ENCODE results near the gene ALOX15. TPM values are rescaled to one million over a fixed set of nuclear protein-coding genes. Genes with fewer than 3 reads are reported as not detected.
A peak's percentile ranks its signal among the peaks of the same experiment; 100 is the strongest.
"Not testable (repeated sequence)": the region's sequence is repeated elsewhere in the genome, so short reads cannot be mapped to it uniquely, and the experiment has no call there.

Gene ALOX15
- 0.81 TPM in 1 of 2 replicates, not detected in the other for total RNA-seq (2014; rRNA removed)
- Bru-seq, nascent RNA = percentile 17 among the genes with signal in this experiment
- percentile 34 among the genes with signal in this experiment for BruChase-seq, experiment 1, labeled RNA remaining after a 6-hour chase
- percentile 20 among the genes with signal in this experiment for BruChase-seq, experiment 2, labeled RNA remaining after a 2-hour chase
- long read RNA-seq = 0 reads

- peaks cover 5% of the 10 kb centered on the region; the same call in 1 of the 2 replicates for H3K4me1 ChIP-seq (ENCODE audit: insufficient read depth, low read length)
- H3K27me3 ChIP-seq (ENCODE audit: low read length) = peaks cover 20% of the 10 kb centered on the region
- no peaks in the 10 kb centered on the region for H3K79me2 ChIP-seq (ENCODE audit: low read length)
- no peaks in the 10 kb centered on the region for H3K36me3 ChIP-seq (ENCODE audit: low read depth, low read length)
- no peaks in the 10 kb centered on the region for H3K9me2 ChIP-seq (replicated peaks; ENCODE audit: low read length)
- ChIA-PET CTCF (no interaction called here), POLR2A (ENCODE audit: unreplicated experiment) (no interaction called here)
- ATAC-seq = no peak
- intact Hi-C loops (cut with micrococcal nuclease) = no loop called here
- TF ChIP-seq CTCF (conservative IDR thresholded peaks at IDR 0.05; ENCODE audit: low read depth, low read length) (no peak), EZH2 (IDR thresholded peaks at IDR 0.05; ENCODE audit: low read length, unreplicated experiment) (peak; percentile 58), EZH2phosphoT487 (IDR thresholded peaks at IDR 0.05; ENCODE audit: borderline replicate concordance, low read length) (peak; percentile 22; the same call in 1 of the 2 replicates)
- no peaks in the 10 kb centered on the region for H4K20me1 ChIP-seq (ENCODE audit: low read length)
- BruUV-seq (replicated peaks) = no TSS peak
- H3K4me2 ChIP-seq (ENCODE audit: low read length) = peak within 1 kb of the TSS; percentile 26; the same call in 1 of the 2 replicates
- H3F3A ChIP-seq (ENCODE audit: low read length, unreplicated experiment) = no peaks in the 10 kb centered on the region
- no peak within 1 kb of the TSS for H2AFZ ChIP-seq (ENCODE audit: low read length)
- no peaks in the 10 kb centered on the region for H3K9me3 ChIP-seq (ENCODE audit: low read length)
- no peak within 1 kb of the TSS for H3K9ac ChIP-seq (ENCODE audit: low read length)
- H3K4me3 ChIP-seq (ENCODE audit: low read length) = no peak within 1 kb of the TSS
- DNase-seq = no peak
- H3K27ac ChIP-seq (ENCODE audit: low read length) = no peak within 1 kb of the TSS
Measured at GRCh38 chr17:4641297-4642195, at the start of gene ALOX15. Gene ALOX15 (minus strand): TSS chr17:4641678. CDS start chr17:4641651, 27 bp downstream.

- Histone ChIP-seq H3K4me3 (ENCODE audit: low read length) (no peak overlapping the region), H4K20me1 (ENCODE audit: low read length) (peaks cover 17% of the 10 kb centered on the region; the same call in 1 of the 2 replicates), H3K36me3 (ENCODE audit: low read depth, low read length) (peaks cover 19% of the 10 kb centered on the region), H3K4me1 (ENCODE audit: insufficient read depth, low read length) (no peaks in the 10 kb centered on the region), H3F3A (ENCODE audit: low read length, unreplicated experiment) (no peaks in the 10 kb centered on the region), H3K79me2 (ENCODE audit: low read length) (peaks cover 78% of the 10 kb centered on the region), H3K4me2 (ENCODE audit: low read length) (no peak overlapping the region), H3K27ac (ENCODE audit: low read length) (no peak overlapping the region), H2AFZ (ENCODE audit: low read length) (no peak overlapping the region), H3K9me3 (ENCODE audit: low read length) (no peaks in the 10 kb centered on the region), H3K27me3 (ENCODE audit: low read length) (no peaks in the 10 kb centered on the region), H3K9me2 (replicated peaks; ENCODE audit: low read length) (no peaks in the 10 kb centered on the region), H3K9ac (ENCODE audit: low read length) (no peak overlapping the region)
- ATAC-seq (no peak), DNase-seq (no peak)
- TF ChIP-seq EZH2phosphoT487 (IDR thresholded peaks at IDR 0.05; ENCODE audit: borderline replicate concordance, low read length) = no peak
- no peak for TF ChIP-seq CTCF (conservative IDR thresholded peaks at IDR 0.05; ENCODE audit: low read depth, low read length)
- no peak for TF ChIP-seq EZH2 (IDR thresholded peaks at IDR 0.05; ENCODE audit: low read length, unreplicated experiment)
- BruUV-seq (replicated peaks) = no TSS peak
- ChIA-PET POLR2A (ENCODE audit: unreplicated experiment) (interaction anchor here (0.5 kb wide), 1 partner anchor 99 kb away, joined by 4 read pairs; no protein-coding TSS in a partner anchor), CTCF (no interaction called here)
- intact Hi-C loops (cut with micrococcal nuclease) = no loop called here
Measured at GRCh38 chr17:4690745-4691144, 49.3 kb upstream of the ALOX15 start.

GRCh38 chr17:4689872-4690271 lies 48.4 kb upstream of the ALOX15 start:
- POLR2A ChIA-PET (ENCODE audit: unreplicated experiment); H3K9me3 ChIP-seq (ENCODE audit: low read length); CTCF ChIA-PET; H3K4me3 ChIP-seq (ENCODE audit: low read length); H3K9me2 ChIP-seq (replicated peaks; ENCODE audit: low read length); H3K27ac ChIP-seq (ENCODE audit: low read length); H3K4me1 ChIP-seq (ENCODE audit: insufficient read depth, low read length); ATAC-seq; DNase-seq; H2AFZ ChIP-seq (ENCODE audit: low read length); H3K9ac ChIP-seq (ENCODE audit: low read length); H3K4me2 ChIP-seq (ENCODE audit: low read length); H3F3A ChIP-seq (ENCODE audit: low read length, unreplicated experiment); H3K27me3 ChIP-seq (ENCODE audit: low read length); intact Hi-C loops (cut with micrococcal nuclease); BruUV-seq (replicated peaks): not testable (repeated sequence)
- H4K20me1 ChIP-seq (ENCODE audit: low read length) = peaks cover 17% of the 10 kb centered on the region; the same call in 1 of the 2 replicates
- H3K36me3 ChIP-seq (ENCODE audit: low read depth, low read length) = peaks cover 19% of the 10 kb centered on the region
- H3K79me2 ChIP-seq (ENCODE audit: low read length) = peaks cover 71% of the 10 kb centered on the region

GRCh38 chr17:4683739-4684138 lies 42.3 kb upstream of the ALOX15 start:
- H3K9me3 ChIP-seq (ENCODE audit: low read length); H2AFZ ChIP-seq (ENCODE audit: low read length); CTCF ChIA-PET; H3K4me2 ChIP-seq (ENCODE audit: low read length); H3K4me3 ChIP-seq (ENCODE audit: low read length); POLR2A ChIA-PET (ENCODE audit: unreplicated experiment); BruUV-seq (replicated peaks); H3K9ac ChIP-seq (ENCODE audit: low read length); DNase-seq; ATAC-seq; H3K27ac ChIP-seq (ENCODE audit: low read length); intact Hi-C loops (cut with micrococcal nuclease); H3K9me2 ChIP-seq (replicated peaks; ENCODE audit: low read length); H3F3A ChIP-seq (ENCODE audit: low read length, unreplicated experiment); H4K20me1 ChIP-seq (ENCODE audit: low read length); H3K27me3 ChIP-seq (ENCODE audit: low read length): not testable (repeated sequence)
- peaks cover 19% of the 10 kb centered on the region for H3K79me2 ChIP-seq (ENCODE audit: low read length)
- peaks cover 18% of the 10 kb centered on the region for H3K36me3 ChIP-seq (ENCODE audit: low read depth, low read length)
- peaks cover 23% of the 10 kb centered on the region for H3K4me1 ChIP-seq (ENCODE audit: insufficient read depth, low read length)

Measured in PC-3 (cell line).